ENCODE results near the gene PTPRM. TPM values are rescaled to one million over a fixed set of nuclear protein-coding genes. Genes with fewer than 3 reads are reported as not detected.

Gene PTPRM
- total and polyA plus RNA-seq, 4 donors = 118 to 160 (median 122) TPM

GRCh38 chr18:8290435-8290834 is 723.3 kb downstream of the PTPRM start:
- no peaks in the 10 kb centered on the region for H3K36me3 ChIP-seq (ENCODE audit: control insufficient read depth, insufficient read depth, low read length)

GRCh38 chr18:8290913-8291312 is 723.8 kb downstream of the PTPRM start:
- Histone ChIP-seq H3K36me3 (ENCODE audit: control insufficient read depth, insufficient read depth, low read length) (no peaks in the 10 kb centered on the region), H3K27me3 (ENCODE audit: control insufficient read depth, insufficient read depth, low read length) (no peaks in the 10 kb centered on the region), H3K27ac (ENCODE audit: low read depth, low read length) (no peak overlapping the region), H3K4me3 (ENCODE audit: low read depth, low read length) (no peak overlapping the region), H3K9me3 (ENCODE audit: control insufficient read depth, insufficient read depth, low read length) (no peaks in the 10 kb centered on the region), H3K4me1 (ENCODE audit: control insufficient read depth, insufficient read depth, low read length) (peaks cover 3% of the 10 kb centered on the region)
- peak in 1 of 6 donors; percentile 55 for DNase-seq (ENCODE audit: low read depth in 4 of 6, low spot score in 6 of 6)
- no CpG with 5 or more reads among the region's 1 CpG for WGBS (ENCODE audit: insufficient coverage)

More at GRCh38 chr18:8290435-8290834, 723.3 kb downstream of the PTPRM start:
- peaks cover 3% of the 10 kb centered on the region for H3K4me1 ChIP-seq (ENCODE audit: control insufficient read depth, insufficient read depth, low read length)
- H3K27me3 ChIP-seq (ENCODE audit: control insufficient read depth, insufficient read depth, low read length) = no peaks in the 10 kb centered on the region
- no CpG with 5 or more reads among the region's 3 CpGs for WGBS (ENCODE audit: insufficient coverage)
- H3K4me3 ChIP-seq (ENCODE audit: low read depth, low read length) = no peak overlapping the region
- H3K27ac ChIP-seq (ENCODE audit: low read depth, low read length) = no peak overlapping the region
- H3K9me3 ChIP-seq (ENCODE audit: control insufficient read depth, insufficient read depth, low read length) = no peaks in the 10 kb centered on the region
- peak in 1 of 6 donors; percentile 88 for DNase-seq (ENCODE audit: low read depth in 4 of 6, low spot score in 6 of 6)

GRCh38 chr18:8293184-8293583 is 726.1 kb downstream of the PTPRM start:
- H3K27ac ChIP-seq (ENCODE audit: low read depth, low read length) = no peak overlapping the region
- H3K4me1 ChIP-seq (ENCODE audit: control insufficient read depth, insufficient read depth, low read length) = peaks cover 5% of the 10 kb centered on the region
- peaks cover 2% of the 10 kb centered on the region for H3K36me3 ChIP-seq (ENCODE audit: control insufficient read depth, insufficient read depth, low read length)
- no peaks in the 10 kb centered on the region for H3K9me3 ChIP-seq (ENCODE audit: control insufficient read depth, insufficient read depth, low read length)
- DNase-seq (ENCODE audit: low read depth in 4 of 6, low spot score in 6 of 6) = no peak
- WGBS (ENCODE audit: insufficient coverage) = no CpG with 5 or more reads among the region's 2 CpGs
- H3K27me3 ChIP-seq (ENCODE audit: control insufficient read depth, insufficient read depth, low read length) = no peaks in the 10 kb centered on the region
- no peak overlapping the region for H3K4me3 ChIP-seq (ENCODE audit: low read depth, low read length)

- peaks cover 2% of the 10 kb centered on the region for H3K36me3 ChIP-seq (ENCODE audit: control insufficient read depth, insufficient read depth, low read length)
- no peak overlapping the region for H3K27ac ChIP-seq (ENCODE audit: low read depth, low read length)
- no peaks in the 10 kb centered on the region for H3K9me3 ChIP-seq (ENCODE audit: control insufficient read depth, insufficient read depth, low read length)
- H3K4me1 ChIP-seq (ENCODE audit: control insufficient read depth, insufficient read depth, low read length) = peaks cover 6% of the 10 kb centered on the region
- DNase-seq (ENCODE audit: low read depth in 4 of 6, low spot score in 6 of 6) = peak in 1 of 6 donors; percentile 53
- H3K27me3 ChIP-seq (ENCODE audit: control insufficient read depth, insufficient read depth, low read length) = no peaks in the 10 kb centered on the region
- WGBS (ENCODE audit: insufficient coverage) = 82% methylated on average over 6 of the region's 16 CpGs
- H3K4me3 ChIP-seq (ENCODE audit: low read depth, low read length) = no peak overlapping the region
Measured at GRCh38 chr18:8296886-8297616, 729.9 kb downstream of the PTPRM start.

- WGBS (ENCODE audit: insufficient coverage) = no CpG with 5 or more reads among the region's 2 CpGs
- no peak for DNase-seq (ENCODE audit: low read depth in 4 of 6, low spot score in 6 of 6)
- Histone ChIP-seq H3K9me3 (ENCODE audit: control insufficient read depth, insufficient read depth, low read length) (no peaks in the 10 kb centered on the region), H3K4me1 (ENCODE audit: control insufficient read depth, insufficient read depth, low read length) (peaks cover 6% of the 10 kb centered on the region), H3K27me3 (ENCODE audit: control insufficient read depth, insufficient read depth, low read length) (no peaks in the 10 kb centered on the region), H3K4me3 (ENCODE audit: low read depth, low read length) (no peak overlapping the region), H3K27ac (ENCODE audit: low read depth, low read length) (no peak overlapping the region), H3K36me3 (ENCODE audit: control insufficient read depth, insufficient read depth, low read length) (peaks cover 2% of the 10 kb centered on the region)
Measured at GRCh38 chr18:8298186-8298585, 731.1 kb downstream of the PTPRM start.

GRCh38 chr18:8299054-8299980 is 732.2 kb downstream of the PTPRM start:
- peak in 1 of 6 donors; percentile 65 for DNase-seq (ENCODE audit: low read depth in 4 of 6, low spot score in 6 of 6)
- H3K27me3 ChIP-seq (ENCODE audit: control insufficient read depth, insufficient read depth, low read length) = no peaks in the 10 kb centered on the region
- H3K9me3 ChIP-seq (ENCODE audit: control insufficient read depth, insufficient read depth, low read length) = no peaks in the 10 kb centered on the region
- no peak overlapping the region for H3K4me3 ChIP-seq (ENCODE audit: low read depth, low read length)
- H3K4me1 ChIP-seq (ENCODE audit: control insufficient read depth, insufficient read depth, low read length) = peaks cover 9% of the 10 kb centered on the region
- no peak overlapping the region for H3K27ac ChIP-seq (ENCODE audit: low read depth, low read length)
- WGBS (ENCODE audit: insufficient coverage) = 80% methylated on average over 1 of the region's 8 CpGs
- H3K36me3 ChIP-seq (ENCODE audit: control insufficient read depth, insufficient read depth, low read length) = peaks cover 2% of the 10 kb centered on the region

- Histone ChIP-seq H3K4me1 (ENCODE audit: control insufficient read depth, insufficient read depth, low read length) (peaks cover 9% of the 10 kb centered on the region), H3K36me3 (ENCODE audit: control insufficient read depth, insufficient read depth, low read length) (peaks cover 2% of the 10 kb centered on the region), H3K4me3 (ENCODE audit: low read depth, low read length) (no peak overlapping the region), H3K27ac (ENCODE audit: low read depth, low read length) (no peak overlapping the region), H3K27me3 (ENCODE audit: control insufficient read depth, insufficient read depth, low read length) (no peaks in the 10 kb centered on the region), H3K9me3 (ENCODE audit: control insufficient read depth, insufficient read depth, low read length) (no peaks in the 10 kb centered on the region)
- peak in 1 of 6 donors; percentile 52 for DNase-seq (ENCODE audit: low read depth in 4 of 6, low spot score in 6 of 6)
- 63% methylated on average over 3 of the region's 6 CpGs for WGBS (ENCODE audit: insufficient coverage)
Measured at GRCh38 chr18:8300751-8301410, 733.8 kb downstream of the PTPRM start.

GRCh38 chr18:8301427-8302172 is 734.5 kb downstream of the PTPRM start:
- DNase-seq (ENCODE audit: low read depth in 4 of 6, low spot score in 6 of 6) = peak in 2 of 6 donors; percentile 67 to 78
- WGBS (ENCODE audit: insufficient coverage) = 76% methylated on average over 10 of the region's 10 CpGs
- Histone ChIP-seq H3K27ac (ENCODE audit: low read depth, low read length) (no peak overlapping the region), H3K4me1 (ENCODE audit: control insufficient read depth, insufficient read depth, low read length) (peaks cover 9% of the 10 kb centered on the region), H3K36me3 (ENCODE audit: control insufficient read depth, insufficient read depth, low read length) (peaks cover 2% of the 10 kb centered on the region), H3K4me3 (ENCODE audit: low read depth, low read length) (no peak overlapping the region), H3K27me3 (ENCODE audit: control insufficient read depth, insufficient read depth, low read length) (no peaks in the 10 kb centered on the region), H3K9me3 (ENCODE audit: control insufficient read depth, insufficient read depth, low read length) (no peaks in the 10 kb centered on the region)

Data from spinal cord (tissue), 10 donors.